Measurements from ENCODE around the gene CELF5.

Gene CELF5

GRCh38 chr19:3263866-3264265, 39.4 kb downstream of the CELF5 start:
- no peak overlapping the region for H3K4me3 ChIP-seq (ENCODE audit: low read depth, low read length)
- TF ChIP-seq CTCF (IDR thresholded peaks at IDR 0.05; ENCODE audit: low read depth, low read length): no peak

GRCh38 chr19:3265432-3265831, 41.0 kb downstream of the CELF5 start:
- Histone ChIP-seq H3K27me3 (peaks cover 27% of the 10 kb centered on the region), H3K4me1 (no peaks in the 10 kb centered on the region), H3K9me3 (no peaks in the 10 kb centered on the region), H3K4me3 (ENCODE audit: low read depth, low read length) (no peak overlapping the region), H3K36me3 (no peaks in the 10 kb centered on the region)
- TF ChIP-seq CTCF (IDR thresholded peaks at IDR 0.05; ENCODE audit: low read depth, low read length): no peak
- no peak for DNase-seq

More at GRCh38 chr19:3263866-3264265, 39.4 kb downstream of the CELF5 start:
- Histone ChIP-seq H3K36me3 (no peaks in the 10 kb centered on the region), H3K27me3 (peaks cover 18% of the 10 kb centered on the region), H3K4me1 (no peaks in the 10 kb centered on the region), H3K9me3 (no peaks in the 10 kb centered on the region)
- no peak for DNase-seq

DNA sequence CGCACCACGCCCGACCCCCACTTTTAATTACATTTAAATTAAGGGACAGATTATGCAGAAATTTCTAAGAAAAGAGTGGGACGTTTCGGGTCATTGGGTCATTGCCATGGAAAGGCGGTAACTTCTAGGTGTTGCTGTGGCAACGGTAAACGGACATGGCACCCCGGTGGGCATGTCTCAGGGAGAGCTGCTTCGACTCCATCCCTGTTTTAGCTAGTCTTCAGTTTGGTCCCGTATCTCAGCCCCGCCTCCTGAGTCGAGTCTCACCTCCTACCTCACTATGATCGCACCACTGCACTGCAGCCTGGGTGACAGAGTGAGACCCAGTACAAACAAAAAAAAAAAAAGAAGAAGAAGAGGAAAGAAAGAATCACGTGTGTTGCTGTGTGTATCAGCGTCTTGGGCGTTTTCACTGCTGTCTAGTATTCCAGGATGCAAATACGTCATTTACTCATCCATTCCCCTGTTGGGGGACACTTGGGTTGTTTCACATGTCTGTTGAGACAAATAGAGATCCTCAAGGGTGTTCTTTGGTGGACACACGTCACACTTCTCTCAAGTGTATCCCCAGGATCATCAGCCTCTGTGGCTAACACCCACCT, 41.7 kb downstream of the CELF5 start:
- H3K36me3 ChIP-seq: no peaks in the 10 kb centered on the region
- H3K9me3 ChIP-seq: no peaks in the 10 kb centered on the region
- H3K4me3 ChIP-seq (ENCODE audit: low read depth, low read length): no peak overlapping the region
- H3K4me1 ChIP-seq: no peaks in the 10 kb centered on the region
- TF ChIP-seq CTCF (IDR thresholded peaks at IDR 0.05; ENCODE audit: low read depth, low read length): no peak
- no peak for DNase-seq
- H3K27me3 ChIP-seq: peaks cover 31% of the 10 kb centered on the region

- 0 out of 2 replicates have a peak overlapping the region, but pooled peaks have one; percentile 4 for H3K4me3 ChIP-seq (ENCODE audit: low read depth, low read length)
- no peak for TF ChIP-seq CTCF (IDR thresholded peaks at IDR 0.05; ENCODE audit: low read depth, low read length)
Measured at GRCh38 chr19:3266792-3267514, 42.5 kb downstream of the CELF5 start.

DNA sequence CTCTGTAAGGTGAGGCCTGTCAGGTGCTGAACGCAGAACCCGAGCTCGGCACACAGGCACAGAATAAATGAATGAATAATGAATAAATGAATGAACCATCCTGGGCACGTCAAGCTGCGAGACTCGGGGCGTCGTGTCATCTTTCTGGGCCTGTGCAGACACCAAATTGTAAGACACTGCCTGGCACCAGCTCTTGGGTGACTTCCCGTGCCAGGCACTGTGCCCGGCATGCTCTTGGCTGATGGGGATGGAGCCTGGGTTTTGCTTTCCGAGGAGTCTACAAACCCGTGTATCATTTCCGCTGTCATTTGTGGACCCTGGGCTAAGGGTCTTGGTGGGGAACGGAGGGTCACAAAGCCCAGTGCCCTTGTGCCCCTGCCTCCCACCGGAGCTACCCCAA, 43.9 kb downstream of the CELF5 start:
- Histone ChIP-seq H3K4me1 (no peaks in the 10 kb centered on the region), H3K27me3 (peaks cover 31% of the 10 kb centered on the region), H3K36me3 (no peaks in the 10 kb centered on the region), H3K4me3 (ENCODE audit: low read depth, low read length) (no peak overlapping the region), H3K9me3 (no peaks in the 10 kb centered on the region)
- TF ChIP-seq CTCF (IDR thresholded peaks at IDR 0.05; ENCODE audit: low read depth, low read length): no peak
- no peak for DNase-seq

More at GRCh38 chr19:3266792-3267514, 42.5 kb downstream of the CELF5 start:
- H3K4me1 ChIP-seq: no peaks in the 10 kb centered on the region
- H3K36me3 ChIP-seq: no peaks in the 10 kb centered on the region
- H3K9me3 ChIP-seq: no peaks in the 10 kb centered on the region
- H3K27me3 ChIP-seq: peaks cover 31% of the 10 kb centered on the region
- DNase-seq: peak; percentile 32

GRCh38 chr19:3268763-3269162, 44.3 kb downstream of the CELF5 start:
- Histone ChIP-seq H3K27me3 (peaks cover 31% of the 10 kb centered on the region), H3K4me3 (ENCODE audit: low read depth, low read length) (no peak overlapping the region), H3K36me3 (no peaks in the 10 kb centered on the region), H3K9me3 (no peaks in the 10 kb centered on the region), H3K4me1 (no peaks in the 10 kb centered on the region)
- no peak for DNase-seq
- no peak for TF ChIP-seq CTCF (IDR thresholded peaks at IDR 0.05; ENCODE audit: low read depth, low read length)

Measured in BE2C (cell line).